Measurements from ENCODE around the gene TBX10. TPM values are rescaled to one million over a fixed set of nuclear protein-coding genes. Genes with fewer than 3 reads are reported as not detected.
"Not testable (repeated sequence)": the region's sequence is repeated elsewhere in the genome, so short reads cannot be mapped to it uniquely, and the experiment has no call there.

TBX10 gene
- total and polyA plus RNA-seq, 2 experiments from 2014 or later: 1.2 TPM; not detected in 1

DNA sequence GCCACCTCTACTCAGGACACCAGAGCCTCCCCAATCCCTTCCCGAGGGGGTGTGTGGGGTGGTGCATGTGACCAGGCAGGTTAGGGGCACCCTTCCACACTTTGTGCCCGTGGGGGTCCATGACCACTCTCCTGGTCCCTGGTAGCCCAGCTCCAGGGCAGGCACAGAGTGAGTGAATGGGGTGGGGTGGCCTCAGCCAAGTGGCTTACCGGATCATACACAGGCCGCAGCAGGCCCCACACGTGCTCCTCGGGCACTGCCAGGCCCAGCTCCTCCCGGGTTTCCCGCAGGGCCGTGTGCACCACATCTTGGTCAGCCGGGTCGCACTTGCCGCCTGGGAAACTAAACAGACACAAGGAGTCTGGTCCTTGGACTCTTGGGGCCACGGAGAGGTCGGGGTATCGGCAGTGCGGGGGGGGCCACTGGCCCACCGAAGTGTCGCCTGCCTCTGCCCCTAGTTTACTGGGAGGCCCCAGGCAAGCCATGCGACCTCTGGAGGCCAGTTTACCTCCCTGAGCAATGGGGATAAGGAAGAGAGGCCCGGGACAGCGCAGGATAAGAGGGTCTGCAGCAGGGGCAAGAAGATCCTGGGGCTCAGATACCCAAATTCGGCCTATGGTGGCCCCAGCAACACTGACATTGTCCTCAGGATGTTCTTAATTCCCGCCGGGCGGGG is 10.7 kb downstream of the TBX10 start:
- H3K4me3 ChIP-seq: peak overlapping the region; percentile 42
- no peaks in the 10 kb centered on the region for H3K9me3 ChIP-seq (ENCODE audit: low read depth)

DNA sequence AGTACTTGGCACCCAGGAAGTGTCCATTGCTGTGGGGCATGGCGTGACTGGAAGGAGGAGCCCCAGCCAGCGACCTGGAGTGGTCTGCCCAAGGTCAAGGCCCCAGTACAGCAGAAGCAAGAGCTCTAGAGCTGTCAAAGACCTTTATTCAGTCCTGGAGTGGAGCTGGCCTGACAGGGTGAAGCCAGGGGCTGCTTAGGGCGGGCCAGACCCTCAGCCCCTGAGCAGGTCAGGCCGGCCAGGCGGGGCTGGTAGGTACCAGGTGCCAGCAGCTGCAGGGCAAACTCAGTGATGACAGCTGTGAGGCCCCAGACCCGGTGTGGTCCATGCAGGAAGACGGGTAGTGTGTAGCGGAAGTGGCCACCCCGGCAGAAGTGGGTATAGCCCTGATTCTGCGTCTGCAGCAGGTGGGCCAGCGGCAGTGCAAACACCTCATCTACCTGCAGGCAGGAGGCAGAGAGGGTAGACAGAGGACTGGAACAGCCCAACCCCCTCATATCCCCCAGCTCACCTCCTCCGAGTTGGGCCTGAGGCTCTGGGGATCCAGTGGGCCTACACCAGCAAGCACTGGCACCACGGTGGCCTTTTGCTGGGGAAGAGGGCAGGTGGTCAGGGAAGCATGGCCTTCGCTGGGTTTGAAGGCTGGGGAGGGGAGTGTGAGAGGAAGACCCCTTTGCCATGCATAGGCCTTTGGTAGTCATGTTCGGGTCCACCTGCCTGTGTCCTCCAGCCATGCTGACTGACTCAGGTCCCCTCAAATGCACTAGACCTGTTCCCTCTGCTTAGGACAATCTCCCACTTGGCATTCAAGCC is 11.5 kb downstream of the TBX10 start:
- DNase-seq (ENCODE audit: low read depth in 1 of 2, low spot score in 1 of 2): no peak
- TF ChIP-seq, protein P1, sequence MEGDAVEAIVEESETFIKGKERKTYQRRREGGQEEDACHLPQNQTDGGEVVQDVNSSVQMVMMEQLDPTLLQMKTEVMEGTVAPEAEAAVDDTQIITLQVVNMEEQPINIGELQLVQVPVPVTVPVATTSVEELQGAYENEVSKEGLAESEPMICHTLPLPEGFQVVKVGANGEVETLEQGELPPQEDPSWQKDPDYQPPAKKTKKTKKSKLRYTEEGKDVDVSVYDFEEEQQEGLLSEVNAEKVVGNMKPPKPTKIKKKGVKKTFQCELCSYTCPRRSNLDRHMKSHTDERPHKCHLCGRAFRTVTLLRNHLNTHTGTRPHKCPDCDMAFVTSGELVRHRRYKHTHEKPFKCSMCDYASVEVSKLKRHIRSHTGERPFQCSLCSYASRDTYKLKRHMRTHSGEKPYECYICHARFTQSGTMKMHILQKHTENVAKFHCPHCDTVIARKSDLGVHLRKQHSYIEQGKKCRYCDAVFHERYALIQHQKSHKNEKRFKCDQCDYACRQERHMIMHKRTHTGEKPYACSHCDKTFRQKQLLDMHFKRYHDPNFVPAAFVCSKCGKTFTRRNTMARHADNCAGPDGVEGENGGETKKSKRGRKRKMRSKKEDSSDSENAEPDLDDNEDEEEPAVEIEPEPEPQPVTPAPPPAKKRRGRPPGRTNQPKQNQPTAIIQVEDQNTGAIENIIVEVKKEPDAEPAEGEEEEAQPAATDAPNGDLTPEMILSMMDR (IDR thresholded peaks at IDR 0.05; ENCODE audit: low read depth, low read length): no peak
- H3K27me3 ChIP-seq: no peaks in the 10 kb centered on the region
- H3K4me1 ChIP-seq (ENCODE audit: low read depth): peaks cover 14% of the 10 kb centered on the region
- H3K36me3 ChIP-seq: peaks cover 6% of the 10 kb centered on the region
- H3K4me3 ChIP-seq: no peak overlapping the region
- H3K9me3 ChIP-seq (ENCODE audit: low read depth): no peaks in the 10 kb centered on the region
- peak overlapping the region; percentile 74 for H3K27ac ChIP-seq

More for the DNA sequence above, 10.7 kb downstream of the TBX10 start:
- no peak for DNase-seq (ENCODE audit: low read depth in 1 of 2, low spot score in 1 of 2)
- H3K27me3 ChIP-seq: no peaks in the 10 kb centered on the region
- peaks cover 14% of the 10 kb centered on the region for H3K4me1 ChIP-seq (ENCODE audit: low read depth)
- H3K36me3 ChIP-seq: peaks cover 6% of the 10 kb centered on the region
- TF ChIP-seq, protein P1 (IDR thresholded peaks at IDR 0.05; ENCODE audit: low read depth, low read length): no peak
- H3K27ac ChIP-seq: peak overlapping the region; percentile 74

DNA sequence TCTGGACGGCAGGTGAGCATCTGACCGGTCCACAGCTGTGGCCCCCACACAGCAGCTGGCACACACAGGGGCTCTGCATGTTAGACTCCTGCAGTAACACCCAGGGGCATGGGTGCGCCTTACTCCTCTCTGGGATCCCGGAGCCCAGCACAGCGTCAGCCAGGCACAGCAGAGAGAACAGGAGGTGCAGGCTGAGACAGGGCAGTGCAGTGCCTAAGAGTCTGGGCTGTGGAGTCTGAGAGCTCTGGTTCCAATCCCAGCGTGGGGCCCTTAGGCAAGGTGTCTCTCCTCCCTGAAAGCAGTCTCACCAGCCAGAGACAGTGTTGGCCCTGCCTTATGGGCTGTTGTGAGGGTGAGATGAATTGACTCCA is 12.1 kb downstream of the TBX10 start:
- Histone ChIP-seq H3K4me3 (no peak overlapping the region), H3K27ac (peak overlapping the region; percentile 74)
- TF ChIP-seq, protein P1 (IDR thresholded peaks at IDR 0.05; ENCODE audit: low read depth, low read length): no peak

DNA sequence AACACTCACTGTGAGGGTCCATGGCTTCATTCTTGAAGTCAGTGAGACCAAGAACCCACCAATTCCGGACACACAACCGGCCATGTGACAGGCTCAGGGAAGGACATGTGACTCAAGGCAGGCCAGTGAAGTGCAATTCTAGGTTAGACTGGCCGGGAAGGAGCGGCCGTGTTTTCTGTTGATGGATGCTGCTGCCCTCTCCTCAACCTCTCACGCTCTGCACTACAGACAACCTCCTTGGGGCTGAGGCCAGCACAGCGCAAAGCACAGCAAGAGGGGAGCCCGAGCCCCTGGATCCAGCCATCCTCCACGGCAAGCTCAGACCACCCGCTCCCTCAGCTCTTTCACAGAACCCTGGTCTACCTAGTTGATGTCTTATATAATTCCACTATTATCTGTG is 12.6 kb downstream of the TBX10 start:
- Histone ChIP-seq H3K27me3 (no peaks in the 10 kb centered on the region), H3K27ac (peak overlapping the region; percentile 74), H3K36me3 (peaks cover 6% of the 10 kb centered on the region), H3K9me3 (ENCODE audit: low read depth) (no peaks in the 10 kb centered on the region), H3K4me3 (no peak overlapping the region), H3K4me1 (ENCODE audit: low read depth) (peaks cover 14% of the 10 kb centered on the region)
- TF ChIP-seq, protein P1 (IDR thresholded peaks at IDR 0.05; ENCODE audit: low read depth, low read length): no peak
- no peak for DNase-seq (ENCODE audit: low read depth in 1 of 2, low spot score in 1 of 2)

More for the DNA sequence above, 12.1 kb downstream of the TBX10 start:
- DNase-seq (ENCODE audit: low read depth in 1 of 2, low spot score in 1 of 2): no peak
- Histone ChIP-seq H3K36me3 (peaks cover 6% of the 10 kb centered on the region), H3K4me1 (ENCODE audit: low read depth) (peaks cover 14% of the 10 kb centered on the region), H3K27me3 (no peaks in the 10 kb centered on the region), H3K9me3 (ENCODE audit: low read depth) (no peaks in the 10 kb centered on the region)

DNA sequence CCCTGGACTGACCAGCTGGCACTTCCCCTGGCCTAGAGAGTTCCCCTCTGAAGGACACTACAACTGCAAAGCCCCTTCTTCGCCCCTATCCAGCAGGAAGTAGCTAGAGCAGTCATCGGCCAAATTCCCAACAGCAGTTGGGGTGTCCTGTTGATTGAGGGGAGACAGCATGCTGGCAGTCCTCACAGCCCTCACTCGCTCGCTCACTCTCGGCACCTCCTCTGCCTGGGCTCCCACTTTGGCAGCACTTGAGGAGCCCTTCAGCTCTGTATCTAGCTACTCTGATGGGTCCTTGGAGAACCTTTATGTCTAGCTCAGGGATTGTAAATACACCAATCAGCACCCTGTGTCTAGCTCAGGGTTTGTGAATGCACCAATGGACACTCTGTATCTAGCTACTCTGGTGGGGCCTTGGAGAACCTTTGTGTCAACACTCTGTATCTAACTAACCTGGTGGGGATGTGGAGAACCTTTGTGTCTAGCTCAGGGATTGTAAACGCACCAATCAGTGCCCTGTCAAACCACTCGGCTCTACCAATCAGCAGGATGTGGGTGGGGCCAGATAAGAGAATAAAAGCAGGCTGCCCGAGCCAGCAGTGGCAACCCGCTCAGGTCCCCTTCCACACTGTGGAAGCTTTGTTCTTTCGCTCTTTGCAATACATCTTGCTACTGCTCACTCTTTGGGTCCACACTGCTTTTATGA is 13.3 kb downstream of the TBX10 start:
- DNase-seq (ENCODE audit: low read depth in 1 of 2, low spot score in 1 of 2); H3K4me3 ChIP-seq; H3K9me3 ChIP-seq (ENCODE audit: low read depth); H3K27me3 ChIP-seq; H3K36me3 ChIP-seq; H3K27ac ChIP-seq: not testable (repeated sequence)
- peaks cover 14% of the 10 kb centered on the region for H3K4me1 ChIP-seq (ENCODE audit: low read depth)

DNA sequence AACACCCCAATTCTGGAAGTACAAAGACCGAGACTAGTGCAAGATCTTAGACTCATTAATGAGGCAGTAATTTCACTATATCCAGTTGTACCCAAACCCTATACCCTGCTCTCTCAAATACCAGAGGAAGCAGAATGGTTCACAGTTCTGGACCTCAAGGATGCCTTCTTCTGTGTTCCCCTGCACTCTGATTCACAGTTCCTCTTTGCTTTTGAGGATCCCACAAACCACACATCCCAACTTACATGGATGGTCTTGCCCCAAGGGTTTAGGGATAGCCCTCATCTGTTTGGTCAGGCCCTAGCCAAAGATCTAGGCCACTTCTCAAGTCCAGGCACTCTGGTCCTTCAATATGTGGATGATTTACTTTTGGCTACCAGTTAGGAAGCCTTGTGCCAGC is 15.8 kb downstream of the TBX10 start:
- not testable (repeated sequence) for H3K9me3 ChIP-seq (ENCODE audit: low read depth); H3K27me3 ChIP-seq; H3K4me3 ChIP-seq; DNase-seq (ENCODE audit: low read depth in 1 of 2, low spot score in 1 of 2); H3K27ac ChIP-seq; H3K36me3 ChIP-seq; H3K4me1 ChIP-seq (ENCODE audit: low read depth)

DNA sequence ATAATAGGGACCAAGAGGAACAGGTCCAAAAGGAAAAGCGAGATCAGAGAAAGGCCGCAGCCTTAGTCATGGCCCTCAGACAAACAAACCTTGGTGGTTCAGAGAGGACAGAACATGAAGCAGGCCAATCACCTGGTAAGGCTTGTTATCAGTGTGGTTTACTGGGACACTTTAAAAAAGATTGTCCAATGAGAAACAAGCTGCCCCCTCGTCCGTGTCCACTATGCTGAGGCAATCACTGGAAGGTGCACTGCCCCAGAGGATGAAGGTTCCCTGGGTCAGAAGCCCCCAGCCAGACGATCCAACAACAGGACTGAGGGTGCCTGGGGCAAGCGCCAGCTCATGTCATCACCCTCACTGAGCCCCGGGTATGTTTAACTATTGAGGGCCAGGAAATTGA is 16.7 kb downstream of the TBX10 start:
- not testable (repeated sequence) for H3K4me1 ChIP-seq (ENCODE audit: low read depth); H3K27me3 ChIP-seq; H3K9me3 ChIP-seq (ENCODE audit: low read depth); H3K27ac ChIP-seq; H3K36me3 ChIP-seq; H3K4me3 ChIP-seq; DNase-seq (ENCODE audit: low read depth in 1 of 2, low spot score in 1 of 2)

DNA sequence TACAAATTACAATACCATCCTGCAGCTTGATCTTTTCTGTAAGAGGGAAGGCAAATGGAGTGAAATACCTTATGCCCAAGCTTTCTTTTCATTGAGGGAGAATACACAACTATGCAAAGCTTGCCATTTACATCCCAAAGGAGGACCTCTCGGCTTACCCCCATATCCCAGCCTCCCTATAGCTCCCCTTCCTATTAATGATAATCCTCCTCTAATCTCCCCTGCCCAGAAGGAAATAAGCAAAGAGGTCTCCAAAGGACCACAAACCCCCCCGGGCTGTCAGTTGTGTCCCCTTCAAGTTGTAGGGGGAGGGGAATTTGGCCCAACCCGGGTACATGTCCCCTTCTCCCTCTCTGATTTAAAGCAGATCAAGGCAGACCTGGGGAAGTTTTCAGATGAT is 17.6 kb downstream of the TBX10 start:
- DNase-seq (ENCODE audit: low read depth in 1 of 2, low spot score in 1 of 2); H3K27ac ChIP-seq; H3K27me3 ChIP-seq; H3K4me1 ChIP-seq (ENCODE audit: low read depth); H3K36me3 ChIP-seq; H3K9me3 ChIP-seq (ENCODE audit: low read depth): not testable (repeated sequence)
- H3K4me3 ChIP-seq: peak overlapping the region; percentile 63

DNA sequence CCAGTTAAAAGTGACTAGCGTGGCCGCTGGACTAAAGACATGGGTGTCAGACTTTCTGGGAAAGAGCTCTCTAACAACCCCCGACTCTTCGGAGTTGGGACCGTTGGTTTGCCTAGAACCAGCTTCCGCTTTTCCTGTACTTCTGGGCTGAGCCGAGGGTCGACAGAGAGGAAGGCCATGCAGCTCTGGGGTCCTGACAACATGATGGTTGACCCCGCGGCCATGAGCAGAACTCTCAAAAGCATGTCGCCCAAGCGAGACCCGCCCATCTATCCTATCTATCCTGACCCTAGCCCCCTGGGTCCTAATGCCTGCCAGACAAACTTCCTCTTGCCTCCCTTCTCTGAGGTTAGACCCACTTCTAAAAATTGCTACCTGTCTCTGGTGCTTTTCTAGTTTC is 18.9 kb downstream of the TBX10 start:
- peak in 1 of 2 donors; percentile 76 for DNase-seq (ENCODE audit: low read depth in 1 of 2, low spot score in 1 of 2)
- not testable (repeated sequence) for H3K9me3 ChIP-seq (ENCODE audit: low read depth); H3K27me3 ChIP-seq; H3K36me3 ChIP-seq
- H3K4me3 ChIP-seq: peak overlapping the region; percentile 63
- H3K4me1 ChIP-seq (ENCODE audit: low read depth): peaks cover 19% of the 10 kb centered on the region
- peak overlapping the region; percentile 83 for H3K27ac ChIP-seq

All from cardiac muscle cell (in vitro differentiated cells and primary cell).